ENCODE results near the gene KIAA0930.
A peak's percentile ranks its signal among the peaks of the same experiment; 100 is the strongest.

KIAA0930 gene

GRCh38 chr22:45237065-45237990 lies 3.4 kb downstream of the KIAA0930 start:
- no peak for DNase-seq

GRCh38 chr22:45235851-45236342 lies 4.8 kb downstream of the KIAA0930 start:
- no peak for DNase-seq

- no peak for DNase-seq
Measured at GRCh38 chr22:45235101-45235777, 5.5 kb downstream of the KIAA0930 start.

GRCh38 chr22:45233827-45234226 lies 6.9 kb downstream of the KIAA0930 start:
- DNase-seq, result no peak

- DNase-seq, result no peak
Measured at GRCh38 chr22:45233386-45233785, 7.3 kb downstream of the KIAA0930 start.

- no peak for DNase-seq
Measured at GRCh38 chr22:45231293-45231692, 9.4 kb downstream of the KIAA0930 start.

GRCh38 chr22:45230026-45230721 lies 10.5 kb downstream of the KIAA0930 start:
- DNase-seq, result no peak

- no peak for DNase-seq
Measured at GRCh38 chr22:45229181-45229580, 11.5 kb downstream of the KIAA0930 start.

GRCh38 chr22:45228401-45228754 lies 12.3 kb downstream of the KIAA0930 start:
- DNase-seq, result no peak

GRCh38 chr22:45227645-45228400 lies 12.9 kb downstream of the KIAA0930 start:
- DNase-seq, result no peak

- DNase-seq, result no peak
Measured at GRCh38 chr22:45226503-45227186, 14.0 kb downstream of the KIAA0930 start.

GRCh38 chr22:45225732-45226502 lies 14.8 kb downstream of the KIAA0930 start:
- DNase-seq, result no peak

- DNase-seq, result no peak
Measured at GRCh38 chr22:45224988-45225731, 15.5 kb downstream of the KIAA0930 start.

- no peak for DNase-seq
Measured at GRCh38 chr22:45224331-45224730, 16.4 kb downstream of the KIAA0930 start.

- no peak for DNase-seq
Measured at GRCh38 chr22:45223304-45224117, 17.2 kb downstream of the KIAA0930 start.

- DNase-seq, result no peak
Measured at GRCh38 chr22:45221201-45221600, 19.5 kb downstream of the KIAA0930 start.

- DNase-seq, result peak; percentile 78
Measured at GRCh38 chr22:45218976-45219375, 21.7 kb downstream of the KIAA0930 start.

- DNase-seq, result no peak
Measured at GRCh38 chr22:45217806-45218205, 22.9 kb downstream of the KIAA0930 start.

GRCh38 chr22:45217345-45217744 lies 23.3 kb downstream of the KIAA0930 start:
- DNase-seq, result no peak

Data from activated CD4-positive, alpha-beta T cell treated with anti-CD3 and anti-CD28 coated beads, Interleukin-2, Interleukin-6, amounts not matched to agents 100 ng/mL and 50 ng/mL, durations not matched to agents 16 hours and 8 hours (primary cell).